HCT116 (cell line): ENCODE results near the gene ZNF333. TPM values are rescaled to one million over a fixed set of nuclear protein-coding genes. Genes with fewer than 3 reads are reported as not detected.

ENCODE experiments used
- ATAC-seq: fragments of 200-7000 bp; cut with Tn5 transposase; 2 replicates; pipeline ENCODE4 v1.9.1; 2020; ENCODE audit warnings: mild to moderate bottlenecking, moderate library complexity
- BruUV-seq: library from RNA; stranded (reverse); fragments of 400-500 nt; replicated peaks from 2 replicates; lab custom pipeline; 2021; lab: Mats Ljungman, UMichigan
- CTCF ChIA-PET: fragments of 300-600 bp; sonication (Branson Sonifier 250); formaldehyde crosslinking; loops from one replicate; lab custom pipeline; 2021; ENCODE audit warnings: antibody characterized with exemption; lab: Charles Lee
- POLR2A ChIA-PET: fragments of 300-600, 350-600 bp; sonication (Branson Sonifier 250); formaldehyde crosslinking; loops from one replicate; lab custom pipeline; 2021; ENCODE audit warnings: antibody characterized with exemption; lab: Charles Lee
- RAD21 ChIA-PET, 2 experiments: fragments of 300-600 bp; sonication (Branson Sonifier 250); formaldehyde crosslinking; loops; one replicate each; lab custom pipeline; 2023; ENCODE audit warnings: low total read pairs in 2 of 2; ENCODE audit not compliant: uncharacterized antibody in 2 of 2, unreplicated experiment in 2 of 2, low non-redundant PET in 1 of 2; lab: Charles Lee
- DNase-seq: peaks from one replicate; pipeline ENCODE4 v3.0.0-alpha.2; 2010; ENCODE audit warnings: low read depth, low spot score
- H2AFZ ChIP-seq: fragments of 200-600 bp; shearing (Covaris generic), sonication (generic); 2 replicates; pipeline ENCODE4 v1.6.1; 2017; ENCODE audit warnings: low read depth, mixed run types, mixed read lengths, antibody characterized with exemption, low read length; ENCODE audit not compliant: poor library complexity, severe bottlenecking
- H3K27ac ChIP-seq: 2 replicates; pipeline ENCODE4 v1.5.1; 2012; ENCODE audit warnings: low read depth, low read length
- H3K27me3 ChIP-seq: fragments of 200-600 bp; sonication (generic); 2 replicates; pipeline ENCODE4 v1.6.1; 2016; ENCODE audit warnings: mixed run types, low read length, mixed read lengths; ENCODE audit not compliant: insufficient read depth
- H3K36me3 ChIP-seq, 2 experiments: fragments of 200-500 bp in 1 of 2; fragments of 200-600 bp in 1 of 2; sonication (Bioruptor generic) in 1 of 2; sonication (generic) in 1 of 2; 2 replicates each; pipeline versions ENCODE4 v1.5.1 to v1.6.1; 2014 to 2016; ENCODE audit warnings: low read length in 2 of 2, inconsistent platforms in 1 of 2, mixed read lengths in 1 of 2, mixed run types in 1 of 2; ENCODE audit not compliant: insufficient read depth in 2 of 2, control insufficient read depth in 1 of 2
- H3K4me1 ChIP-seq, 2 experiments: fragments of 200-600 bp in 1 of 2; sonication (generic) in 1 of 2; 2 replicates each; pipeline versions ENCODE4 v1.5.1 to v1.6.1; 2012 to 2017; ENCODE audit warnings: low read length in 2 of 2, inconsistent platforms in 1 of 2, mild to moderate bottlenecking in 1 of 2, mixed read lengths in 1 of 2, mixed run types in 1 of 2, moderate library complexity in 1 of 2; ENCODE audit not compliant: insufficient read depth in 2 of 2, control insufficient read depth in 1 of 2
- H3K4me2 ChIP-seq: fragments of 200-600 bp; sonication (generic); 2 replicates; pipeline ENCODE4 v1.6.1; 2017; ENCODE audit warnings: mixed run types, low read length, mixed read lengths
- H3K4me3 ChIP-seq, 2 experiments: fragments of 200-600 bp in 1 of 2; sonication (generic) in 1 of 2; replicated peaks in 1 of 2; 2 replicates each; pipeline ENCODE4 v1.5.1; 2011 to 2016; ENCODE audit warnings: low read length in 2 of 2, control low read depth in 1 of 2, low read depth in 1 of 2, mild to moderate bottlenecking in 1 of 2, mixed read lengths in 1 of 2, mixed run types in 1 of 2
- H3K79me2 ChIP-seq: fragments of 200-600 bp; sonication (generic); 2 replicates; pipeline ENCODE4 v1.6.1; 2017; ENCODE audit warnings: mild to moderate bottlenecking, mixed run types, low read length, moderate library complexity, mixed read lengths; ENCODE audit not compliant: insufficient read depth
- H3K9ac ChIP-seq: fragments of 200-600 bp; sonication (generic); 2 replicates; pipeline ENCODE4 v1.6.1; 2016; ENCODE audit warnings: low read length, mixed read lengths
- H3K9me2 ChIP-seq: fragments of 200-600 bp; sonication (generic), shearing (Covaris generic); 2 replicates; pipeline ENCODE4 v1.6.1; 2017; ENCODE audit warnings: mixed run types, mild to moderate bottlenecking, moderate library complexity; ENCODE audit not compliant: insufficient read depth
- H3K9me3 ChIP-seq, 2 experiments: fragments of 200-500 bp in 1 of 2; fragments of 200-600 bp in 1 of 2; sonication (Bioruptor generic) in 1 of 2; sonication (generic) in 1 of 2; 2 replicates each; pipeline ENCODE4 v1.6.1; 2014 to 2017; ENCODE audit warnings: low read length in 2 of 2, mixed read lengths in 2 of 2, inconsistent platforms in 1 of 2, low read depth in 1 of 2, mild to moderate bottlenecking in 1 of 2, mixed run types in 1 of 2, moderate library complexity in 1 of 2; ENCODE audit not compliant: control insufficient read depth in 1 of 2, insufficient read depth in 1 of 2
- H4K20me1 ChIP-seq: fragments of 200-600 bp; sonication (generic), shearing (Covaris generic); 2 replicates; pipeline ENCODE4 v1.6.1; 2017; ENCODE audit warnings: mixed run types, mild to moderate bottlenecking, moderate library complexity; ENCODE audit not compliant: insufficient read depth
- ATF3 ChIP-seq: IDR thresholded peaks from 2 replicates; pipeline ENCODE4 v1.6.1; 2012
- CBX3 ChIP-seq: IDR thresholded peaks from 2 replicates; pipeline ENCODE4 v1.6.1; 2012; ENCODE audit warnings: low read depth
- CTCF ChIP-seq, 3 experiments: fragments of 200-600 bp in 1 of 3; sonication (generic) in 1 of 3; IDR thresholded peaks in 2 of 3; conservative IDR thresholded peaks in 1 of 3; 2 replicates each; pipeline ENCODE4 v1.5.1; 2012 to 2017; ENCODE audit warnings: low read depth in 2 of 3, low read length in 2 of 3, antibody characterized with exemption in 1 of 3, borderline replicate concordance in 1 of 3, control low read depth in 1 of 3, mild to moderate bottlenecking in 1 of 3, mixed read lengths in 1 of 3, mixed run types in 1 of 3, moderate library complexity in 1 of 3; ENCODE audit not compliant: insufficient read depth in 1 of 3
- EGR1 ChIP-seq: IDR thresholded peaks from 2 replicates; pipeline ENCODE4 v1.6.1; 2012; ENCODE audit warnings: low read depth
- ELF1 ChIP-seq: IDR thresholded peaks from 2 replicates; pipeline ENCODE4 v1.6.1; 2012; ENCODE audit warnings: low read depth, borderline replicate concordance
- EZH2 ChIP-seq: fragments of 200-600 bp; sonication (generic); IDR thresholded peaks from 2 replicates; pipeline ENCODE4 v1.6.1; 2017; ENCODE audit warnings: antibody characterized with exemption, mixed run types
- EZH2phosphoT487 ChIP-seq: fragments of 200-600 bp; IDR thresholded peaks from 2 replicates; pipeline ENCODE4 v1.6.1; 2018; ENCODE audit warnings: antibody characterized with exemption, borderline replicate concordance
- JUND ChIP-seq: IDR thresholded peaks from 2 replicates; pipeline ENCODE4 v1.6.1; 2012
- MAX ChIP-seq: IDR thresholded peaks from 2 replicates; pipeline ENCODE4 v1.6.1; 2012
- POLR2A ChIP-seq: IDR thresholded peaks from 2 replicates; pipeline ENCODE4 v1.7.0; 2011; ENCODE audit warnings: borderline replicate concordance; ENCODE audit not compliant: insufficient read depth, insufficient read length; ENCODE audit errors: extremely low read depth
- POLR2AphosphoS5 ChIP-seq: IDR thresholded peaks from 2 replicates; pipeline ENCODE4 v1.6.1; 2011; ENCODE audit warnings: mild to moderate bottlenecking, low read depth, low read length, moderate library complexity
- RAD21 ChIP-seq: IDR thresholded peaks from 2 replicates; pipeline ENCODE4 v1.6.1; 2012; ENCODE audit warnings: low read depth, mild to moderate bottlenecking
- REST ChIP-seq: IDR thresholded peaks from 2 replicates; pipeline ENCODE4 v1.6.1; 2012; ENCODE audit warnings: low read depth
- SIN3A ChIP-seq: IDR thresholded peaks from 2 replicates; pipeline ENCODE4 v1.6.1; 2012; ENCODE audit warnings: low read depth
- SP1 ChIP-seq: IDR thresholded peaks from 2 replicates; pipeline ENCODE4 v1.6.1; 2012; ENCODE audit warnings: low read depth
- TCF7L2 ChIP-seq: IDR thresholded peaks from 2 replicates; pipeline ENCODE4 v1.7.0; 2011; ENCODE audit warnings: borderline replicate concordance, inconsistent platforms; ENCODE audit not compliant: insufficient read depth, insufficient read length; ENCODE audit errors: extremely low read depth
- YY1 ChIP-seq: IDR thresholded peaks from 2 replicates; pipeline ENCODE4 v1.6.1; 2011; ENCODE audit warnings: low read length, low read depth, moderate library complexity, mild to moderate bottlenecking; ENCODE audit not compliant: insufficient replicate concordance; ENCODE audit errors: extremely low read depth
- ZBTB33 ChIP-seq: IDR thresholded peaks from 2 replicates; pipeline ENCODE4 v1.6.1; 2011; ENCODE audit warnings: mild to moderate bottlenecking, low read length, moderate library complexity; ENCODE audit not compliant: insufficient replicate concordance; ENCODE audit errors: extremely low read depth
- ZFX ChIP-seq: fragments of 450-650 bp; IDR thresholded peaks from 2 replicates; pipeline ENCODE4 v1.6.1; 2017
- ZNF274 ChIP-seq: fragments of 200-500 bp; sonication (Bioruptor generic); IDR thresholded peaks from 2 replicates; pipeline ENCODE4 v1.6.1; 2014; ENCODE audit warnings: mild to moderate bottlenecking, low read depth, low read length, inconsistent platforms
- intact Hi-C: fragments of 100-400 bp; cut with micrococcal nuclease; formaldehyde crosslinking; loops from 2 replicates; pipeline ENCODE4 v1.10.0; 2022
- total RNA-seq: library from RNA; stranded (reverse); gene quantifications from one replicate; pipeline ENCODE4 v1.2.1, GENCODE V29; 2021; ENCODE audit not compliant: unreplicated experiment

ZNF333 gene
- total RNA-seq, 1 experiment from 2014 or later: 9.2 TPM

GRCh38 chr19:14770136-14770535, 80.3 kb downstream of the ZNF333 start:
- Histone ChIP-seq H3K27ac (no peak overlapping the region), H3K4me2 (no peak overlapping the region), H3K79me2 (no peaks in the 10 kb centered on the region), H3K9me3 (no peaks in the 10 kb centered on the region), H3K9ac (no peak overlapping the region), H3K36me3 (peaks cover 5 to 16% of the 10 kb centered on the region in 2 experiments; a peak in 2 of 4 replicates), H3K4me3 (no peak overlapping the region), H2AFZ (no peak overlapping the region), H3K9me2 (no peaks in the 10 kb centered on the region), H3K4me1 (peaks cover 0 to under 1% of the 10 kb centered on the region in 2 experiments; a peak in 1 of 4 replicates), H4K20me1 (no peaks in the 10 kb centered on the region), H3K27me3 (no peaks in the 10 kb centered on the region)
- RAD21 ChIA-PET: no interaction called here
- intact Hi-C loops: no loop called here
- no TSS peak for BruUV-seq
- POLR2A ChIA-PET: no interaction called here
- CTCF ChIA-PET: no interaction called here
- TF ChIP-seq YY1 (no peak), CBX3 (no peak), ELF1 (no peak), SIN3A (no peak), ZNF274 (no peak), EGR1 (no peak), RAD21 (no peak), POLR2AphosphoS5 (no peak), TCF7L2 (no peak), ZFX (no peak), EZH2phosphoT487 (no peak), MAX (no peak), POLR2A (no peak), REST (no peak), SP1 (no peak), EZH2 (no peak), JUND (no peak), ZBTB33 (no peak), ATF3 (no peak), CTCF (IDR thresholded peaks at IDR 0.05 in 2 of 3, conservative IDR thresholded peaks at IDR 0.05 in 1 of 3; ENCODE audit: borderline replicate concordance in 1 of 3, insufficient read depth in 1 of 3, low read depth in 2 of 3, low read length in 2 of 3) (no peak)
- DNase-seq: no peak
- ATAC-seq: no peak
